ENCODE measurements around the gene STAT5A.
"Not testable (repeated sequence)": the region's sequence is repeated elsewhere in the genome, so short reads cannot be mapped to it uniquely, and the experiment has no call there.

Gene STAT5A

GRCh38 chr17:42309986-42310786 is 21.9 kb downstream of the STAT5A start:
- no peak for DNase-seq

GRCh38 chr17:42310787-42311215 is 22.5 kb downstream of the STAT5A start:
- DNase-seq, result no peak

- DNase-seq, result peak; percentile 72
Measured at GRCh38 chr17:42311240-42312034, 23.1 kb downstream of the STAT5A start.

GRCh38 chr17:42312035-42312284 is 23.7 kb downstream of the STAT5A start:
- DNase-seq, result no peak

GRCh38 chr17:42312285-42313130 is 24.2 kb downstream of the STAT5A start:
- peak; percentile 89 for DNase-seq

GRCh38 chr17:42313389-42313772 is 25.1 kb downstream of the STAT5A start:
- no peak for DNase-seq

GRCh38 chr17:42313773-42314566 is 25.7 kb downstream of the STAT5A start:
- DNase-seq, result peak; percentile 68

- no peak for DNase-seq
Measured at GRCh38 chr17:42315402-42316156, 27.3 kb downstream of the STAT5A start.

GRCh38 chr17:42316755-42317154 is 28.5 kb downstream of the STAT5A start:
- DNase-seq, result no peak

- DNase-seq, result no peak
Measured at GRCh38 chr17:42317266-42317845, 29.1 kb downstream of the STAT5A start.

- DNase-seq, result not testable (repeated sequence)
Measured at GRCh38 chr17:42317967-42318366, 29.7 kb downstream of the STAT5A start.

- no peak for DNase-seq
Measured at GRCh38 chr17:42321555-42321954, 33.3 kb downstream of the STAT5A start.

- DNase-seq, result peak; percentile 96
Measured at GRCh38 chr17:42322382-42323267, 34.3 kb downstream of the STAT5A start.

- no peak for DNase-seq
Measured at GRCh38 chr17:42323268-42323773, 35.0 kb downstream of the STAT5A start.

GRCh38 chr17:42325026-42325425 is 36.7 kb downstream of the STAT5A start:
- DNase-seq, result no peak

- DNase-seq, result no peak
Measured at GRCh38 chr17:42329025-42329976, 41.0 kb downstream of the STAT5A start.

- no peak for DNase-seq
Measured at GRCh38 chr17:42333053-42333452, 44.8 kb downstream of the STAT5A start.

GRCh38 chr17:42334677-42335076 is 46.4 kb downstream of the STAT5A start:
- DNase-seq, result no peak

GRCh38 chr17:42337442-42337841 is 49.1 kb downstream of the STAT5A start:
- DNase-seq, result peak; percentile 84

Data from activated CD8-positive, alpha-beta memory T cell treated with anti-CD3 and anti-CD28 coated beads, Interleukin-2, amount 50 U/mL, for 48 hours (primary cell).